GM19099 (cell line): ENCODE data around the gene DBH.

Experiments
- POLR2A ChIP-seq: IDR thresholded peaks from 3 replicates; pipeline ENCODE4 v1.6.1; 2011; ENCODE audit warnings: low read depth; ENCODE audit not compliant: insufficient read length; ENCODE audit errors: extremely low read depth

DBH gene

GRCh38 chr9:133635533-133636531 is at the start of gene DBH:
Gene DBH, plus strand, starts transcription at chr9:133636363. Its CDS starts 9 bp downstream, at chr9:133636372.
- no peak for TF ChIP-seq POLR2A

DNA sequence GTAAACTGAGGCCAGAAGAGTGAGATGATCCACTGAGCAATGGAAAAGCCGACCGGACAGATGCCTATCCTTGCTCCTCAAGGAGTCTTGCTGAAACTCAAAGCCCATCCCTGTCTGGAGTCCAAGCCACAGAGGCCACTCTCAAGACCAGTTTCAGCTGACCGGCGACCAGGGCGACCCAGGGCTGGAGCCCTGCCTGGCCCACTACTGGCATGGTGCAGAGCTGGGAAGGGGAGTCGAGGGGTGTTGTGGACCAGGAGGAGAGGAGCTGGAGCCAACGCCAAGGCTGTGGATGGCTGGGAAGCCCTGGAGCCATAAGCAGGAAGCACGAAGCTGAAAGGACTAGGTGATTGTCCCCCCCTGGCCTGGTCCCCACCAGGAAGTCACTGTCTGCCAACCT is 49.1 kb upstream of the DBH start:
- no peak for TF ChIP-seq POLR2A

- no peak for TF ChIP-seq POLR2A
Measured at GRCh38 chr9:133587466-133587865, 48.7 kb upstream of the DBH start.

GRCh38 chr9:133589454-133590227 is 46.5 kb upstream of the DBH start:
- TF ChIP-seq POLR2A: no peak

- TF ChIP-seq POLR2A: no peak
Measured at GRCh38 chr9:133590231-133590855, 45.8 kb upstream of the DBH start.

DNA sequence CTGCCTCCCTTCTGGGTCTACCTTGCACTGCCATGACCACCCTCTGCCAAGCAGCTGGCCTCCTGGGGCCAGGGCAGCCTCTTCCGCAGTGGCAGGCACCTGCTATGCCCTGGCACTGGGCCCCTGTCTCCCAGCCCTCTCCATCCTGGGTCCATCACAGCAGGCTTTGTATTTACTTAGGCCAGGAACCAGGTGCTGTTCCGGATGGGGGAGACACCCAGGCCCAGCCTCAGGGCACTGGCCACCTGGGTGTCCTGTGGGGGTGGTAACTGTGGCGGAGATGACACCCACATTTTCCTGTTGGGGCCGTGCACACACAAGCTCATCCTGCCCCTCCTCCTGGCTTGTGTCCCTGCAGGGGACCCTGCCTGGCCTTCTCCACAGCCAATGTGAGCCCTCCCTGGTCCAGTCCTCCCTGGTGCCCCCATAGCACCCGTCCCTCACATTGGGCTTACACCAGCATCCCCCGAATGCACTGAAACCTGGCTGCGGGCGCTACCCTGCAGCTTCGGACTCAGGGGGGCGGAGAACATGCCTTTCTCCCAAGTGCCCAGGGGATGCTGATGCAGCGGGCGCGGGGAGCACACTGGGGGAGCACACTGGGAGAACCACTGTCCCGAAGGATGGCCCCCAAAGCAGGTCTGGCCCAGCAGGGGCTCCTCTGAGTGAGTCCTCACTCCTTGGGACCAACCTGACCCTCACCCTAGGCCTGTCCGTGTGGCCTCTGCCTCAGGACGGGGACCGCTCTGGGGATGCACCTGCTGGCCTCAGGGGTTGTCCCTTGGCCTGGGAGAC is 44.9 kb upstream of the DBH start:
- TF ChIP-seq POLR2A: no peak

DNA sequence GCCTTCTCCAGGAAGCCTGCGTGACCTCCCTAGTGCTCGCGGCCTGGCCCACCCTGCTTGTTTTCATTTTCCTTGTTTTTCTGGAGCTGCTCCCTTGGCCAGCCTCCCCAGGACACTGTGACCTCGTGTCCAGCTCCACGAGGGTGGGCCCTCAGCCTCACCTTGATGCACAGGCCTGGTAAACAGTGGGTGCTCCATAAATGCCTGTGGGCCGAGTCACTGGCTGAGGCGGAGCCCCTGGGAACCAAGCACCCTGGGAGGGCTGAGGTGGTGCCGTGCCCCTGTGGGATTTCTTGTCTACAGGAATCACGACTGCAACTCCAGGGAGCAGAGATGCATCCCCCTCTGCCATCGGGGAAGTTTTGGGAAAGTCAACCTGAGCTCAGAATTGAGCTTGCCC is 44.2 kb upstream of the DBH start:
- TF ChIP-seq POLR2A: no peak

GRCh38 chr9:133592731-133593409 is 43.3 kb upstream of the DBH start:
- no peak for TF ChIP-seq POLR2A

DNA sequence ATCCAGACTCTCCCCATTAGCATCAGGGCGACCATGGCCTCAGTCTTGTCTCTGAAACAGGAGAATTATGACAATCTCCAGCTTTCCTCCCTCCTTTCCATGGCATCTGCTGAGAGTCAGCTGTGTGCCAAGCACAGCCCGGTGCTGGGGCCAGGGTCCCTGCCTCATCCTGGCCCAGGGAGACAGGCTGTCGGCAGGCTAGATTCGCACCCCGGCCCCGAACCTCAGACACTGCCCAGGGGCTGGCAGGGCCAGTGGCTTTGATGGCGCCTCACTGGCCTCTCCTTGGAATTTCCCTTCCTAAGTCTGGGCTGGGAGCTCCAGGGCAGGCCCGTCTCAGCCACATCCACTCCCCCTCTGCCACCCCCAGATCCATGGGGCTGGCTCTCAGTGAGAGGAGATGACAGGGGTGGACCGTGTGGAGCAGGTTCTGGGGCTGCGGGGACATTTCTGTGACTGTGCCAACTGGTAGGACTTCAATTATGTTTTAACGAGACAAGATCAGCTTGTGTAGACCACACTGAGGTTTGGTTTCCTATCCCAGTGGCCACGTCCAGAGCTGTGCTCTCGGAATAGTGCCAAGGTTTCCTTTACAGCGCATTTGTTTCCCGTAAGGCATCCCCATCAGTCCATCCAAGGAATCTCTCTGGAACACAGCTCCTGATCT is 42.4 kb upstream of the DBH start:
- TF ChIP-seq POLR2A: no peak

GRCh38 chr9:133594310-133594709 is 41.9 kb upstream of the DBH start:
- TF ChIP-seq POLR2A: no peak

- no peak for TF ChIP-seq POLR2A
Measured at GRCh38 chr9:133595910-133596309, 40.3 kb upstream of the DBH start.

DNA sequence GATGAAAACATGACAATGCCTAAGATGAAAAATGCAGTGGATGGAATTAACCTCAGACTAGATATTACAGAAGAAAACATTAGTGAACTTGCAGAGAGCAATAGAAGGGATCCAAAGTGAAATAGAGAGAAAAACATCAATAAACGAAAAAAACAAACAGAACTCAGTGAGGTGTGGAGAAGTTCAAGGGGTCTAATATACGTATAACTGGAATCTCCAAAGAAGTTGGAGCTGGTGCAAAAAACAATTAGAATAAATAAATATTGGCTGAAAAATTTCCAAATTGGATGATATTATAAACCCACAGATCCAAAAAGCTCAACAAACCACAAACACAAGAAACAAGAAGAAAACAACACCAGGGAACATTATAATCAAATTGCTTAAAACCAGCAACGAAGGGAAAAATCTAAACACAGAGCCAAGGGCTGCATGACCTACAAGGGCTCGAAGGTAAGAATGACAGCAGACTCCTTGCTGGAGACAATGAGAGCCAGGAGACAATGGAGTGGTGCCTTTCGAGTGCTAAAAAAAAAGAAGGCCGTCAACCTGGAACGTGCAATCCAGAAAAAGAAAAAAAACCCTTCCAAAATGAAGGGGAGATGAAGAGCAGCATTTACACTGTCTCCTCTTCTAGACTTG is 38.7 kb upstream of the DBH start:
- no peak for TF ChIP-seq POLR2A

DNA sequence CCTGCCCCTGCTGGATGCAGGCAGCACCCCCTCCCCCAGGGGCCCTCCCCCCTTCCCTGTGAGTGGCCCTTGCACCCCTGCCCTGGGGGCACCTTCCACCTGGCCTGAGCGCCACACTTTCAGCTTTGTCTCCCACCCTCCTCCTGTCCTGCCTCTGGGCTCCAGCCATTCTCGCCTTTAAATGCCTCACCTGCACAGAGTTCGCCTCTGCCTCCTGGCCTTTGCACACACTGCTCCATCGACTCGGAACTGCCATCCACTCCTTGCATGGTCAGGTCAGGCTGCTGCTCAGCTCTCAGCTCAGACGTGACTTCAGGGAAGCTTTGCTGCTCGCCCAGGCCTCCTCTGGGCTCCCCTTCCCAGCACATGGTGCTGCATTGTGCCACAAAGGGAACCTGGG is 37.2 kb upstream of the DBH start:
- TF ChIP-seq POLR2A: no peak

DNA sequence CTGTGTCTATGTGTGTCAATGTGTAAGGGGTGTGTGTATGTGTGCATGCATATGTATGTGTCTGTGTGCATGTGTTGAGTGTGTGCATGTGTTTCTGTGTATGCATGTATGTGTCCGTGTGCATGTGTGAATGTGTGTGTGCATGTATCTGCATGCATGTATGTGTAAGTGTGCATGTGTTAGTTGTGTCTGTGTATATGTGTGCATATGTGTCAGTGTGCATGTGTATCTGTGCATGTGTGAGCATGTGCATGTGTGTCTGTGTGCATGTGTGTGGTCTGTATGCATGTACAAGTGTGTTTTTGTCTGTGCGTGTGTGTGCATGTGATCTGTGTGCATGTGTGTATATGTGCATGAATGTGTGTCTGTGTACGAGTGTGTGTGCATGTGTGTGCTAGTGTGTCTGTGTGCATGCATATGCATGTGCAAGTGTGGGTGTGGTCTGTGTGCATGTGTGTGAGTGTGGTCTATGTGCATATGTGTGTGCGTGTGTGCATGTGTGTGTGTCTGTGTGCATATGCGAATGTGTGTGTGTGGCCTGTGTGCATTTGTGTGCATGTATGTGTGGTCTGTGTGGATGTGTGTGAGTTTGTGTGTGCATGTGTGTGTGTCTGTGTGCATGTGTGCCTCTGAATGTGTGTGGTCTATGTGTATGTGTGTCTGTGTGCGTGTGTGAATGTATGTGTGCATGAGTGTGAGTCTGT is 36.5 kb upstream of the DBH start:
- no peak for TF ChIP-seq POLR2A
